KOPT-K1 (cell line): ENCODE measurements around the gene RPP25L.

Source experiments
- H3K27ac ChIP-seq: fragments of 200-600 bp; sonication (generic); 2 replicates; pipeline ENCODE4 v1.5.1; 2016; ENCODE audit warnings: antibody characterized with exemption, mild to moderate bottlenecking, low read depth, low read length; ENCODE audit not compliant: poor library complexity, severe bottlenecking
- H3K36me3 ChIP-seq: fragments of 200-600 bp; sonication (generic); 2 replicates; pipeline ENCODE4 v1.5.1; 2017; ENCODE audit warnings: antibody characterized with exemption, mild to moderate bottlenecking, low read length, moderate library complexity; ENCODE audit not compliant: insufficient read depth
- H3K9me3 ChIP-seq: fragments of 200-600 bp; sonication (generic); 2 replicates; pipeline ENCODE4 v1.5.1; 2017; ENCODE audit warnings: antibody characterized with exemption, low read length, mild to moderate bottlenecking; ENCODE audit not compliant: insufficient read depth, poor library complexity, severe bottlenecking

The RPP25L gene

GRCh38 chr9:34606190-34606589 lies 5.7 kb downstream of the RPP25L start:
- no peak overlapping the region for H3K27ac ChIP-seq
- H3K36me3 ChIP-seq, result no peaks in the 10 kb centered on the region
- no peaks in the 10 kb centered on the region for H3K9me3 ChIP-seq

GRCh38 chr9:34603610-34604231 lies 8.2 kb downstream of the RPP25L start:
- Histone ChIP-seq H3K36me3 (no peaks in the 10 kb centered on the region), H3K9me3 (no peaks in the 10 kb centered on the region)

DNA sequence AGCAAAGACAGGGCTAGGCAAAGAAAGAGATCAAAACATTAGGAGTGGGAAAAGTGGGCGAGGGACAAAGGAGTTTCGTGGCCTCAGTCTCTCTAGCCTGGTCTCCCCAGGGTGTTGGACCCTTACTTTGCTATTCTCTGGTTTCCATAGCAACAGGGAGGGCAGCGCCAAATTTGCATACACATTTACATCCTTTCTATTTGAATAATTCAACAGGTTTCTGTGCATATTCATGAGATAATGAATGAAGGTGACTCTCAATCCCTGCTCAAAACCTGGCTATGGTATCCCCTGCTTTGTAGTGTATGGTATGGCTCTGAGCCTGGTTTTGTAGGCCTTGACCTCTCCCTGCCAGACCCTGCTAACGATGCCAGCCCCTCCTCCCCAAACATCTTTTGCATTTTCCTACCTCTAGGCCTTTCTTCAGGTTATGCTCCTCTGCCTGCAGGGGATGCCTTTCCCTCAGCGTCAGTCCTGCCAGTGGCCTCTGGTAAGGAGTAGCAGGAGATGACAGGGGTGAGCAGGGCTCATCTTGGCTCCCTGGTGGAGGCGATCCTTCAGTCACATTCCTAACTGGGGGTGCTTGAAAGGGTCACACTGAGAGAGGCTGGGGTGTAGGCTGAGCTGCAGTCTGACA lies 9.8 kb downstream of the RPP25L start:
- Histone ChIP-seq H3K36me3 (no peaks in the 10 kb centered on the region), H3K27ac (no peak overlapping the region), H3K9me3 (no peaks in the 10 kb centered on the region)

More at GRCh38 chr9:34603610-34604231, 8.2 kb downstream of the RPP25L start:
- H3K27ac ChIP-seq, result no peak overlapping the region

DNA sequence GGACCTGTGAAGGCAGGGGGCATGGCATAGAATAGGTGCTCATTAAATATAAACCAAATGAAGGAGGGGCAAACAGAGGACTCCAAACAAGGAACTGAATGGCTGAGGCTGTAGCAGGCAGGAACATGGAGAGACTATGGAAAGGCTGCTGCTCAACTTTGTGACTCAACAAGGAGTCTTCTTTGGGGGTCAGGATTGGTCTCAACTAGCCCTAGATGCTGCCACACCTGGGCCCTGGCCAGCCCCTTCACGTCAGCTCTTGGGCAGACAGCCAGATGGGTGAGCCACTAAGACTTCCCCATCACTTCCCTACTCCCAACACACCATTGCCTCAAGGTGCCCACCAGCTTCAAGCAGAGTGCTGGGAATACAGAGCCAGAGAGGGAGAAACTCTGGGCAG lies 11.0 kb downstream of the RPP25L start:
- H3K36me3 ChIP-seq, result no peaks in the 10 kb centered on the region
- H3K9me3 ChIP-seq, result no peaks in the 10 kb centered on the region
- no peak overlapping the region for H3K27ac ChIP-seq

GRCh38 chr9:34599546-34599945 lies 12.4 kb downstream of the RPP25L start:
- H3K27ac ChIP-seq, result no peak overlapping the region
- H3K36me3 ChIP-seq, result no peaks in the 10 kb centered on the region
- H3K9me3 ChIP-seq, result no peaks in the 10 kb centered on the region

DNA sequence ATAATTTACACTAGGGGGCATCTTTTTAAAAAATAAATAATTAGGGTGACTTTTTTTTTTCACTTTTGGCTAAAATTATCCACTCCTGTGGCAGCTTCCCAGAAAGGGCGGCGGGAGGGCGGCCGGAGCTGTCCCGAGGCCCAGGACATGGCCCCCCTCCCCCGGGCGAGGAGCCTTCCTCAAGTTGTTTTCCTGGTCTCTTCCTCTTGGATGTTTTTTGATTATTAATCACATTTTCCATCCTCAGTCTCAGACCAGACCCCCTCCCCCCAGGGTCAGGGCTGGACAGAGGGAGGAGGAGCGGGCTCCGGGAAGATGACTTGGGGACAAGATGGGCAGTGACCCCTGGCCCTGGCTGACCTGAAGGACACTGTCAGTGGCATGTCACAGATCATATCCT lies 17.7 kb downstream of the RPP25L start:
- Histone ChIP-seq H3K27ac (no peak overlapping the region), H3K36me3 (no peaks in the 10 kb centered on the region), H3K9me3 (no peaks in the 10 kb centered on the region)

- Histone ChIP-seq H3K9me3 (no peaks in the 10 kb centered on the region), H3K27ac (no peak overlapping the region), H3K36me3 (no peaks in the 10 kb centered on the region)
These were observed 18.8 kb downstream of the RPP25L start for GRCh38 chr9:34592895-34593601.

GRCh38 chr9:34591917-34592866 lies 19.7 kb downstream of the RPP25L start:
- Histone ChIP-seq H3K27ac (no peak overlapping the region), H3K36me3 (no peaks in the 10 kb centered on the region), H3K9me3 (no peaks in the 10 kb centered on the region)

GRCh38 chr9:34591248-34591916 lies 20.5 kb downstream of the RPP25L start:
- H3K36me3 ChIP-seq, result no peaks in the 10 kb centered on the region

DNA sequence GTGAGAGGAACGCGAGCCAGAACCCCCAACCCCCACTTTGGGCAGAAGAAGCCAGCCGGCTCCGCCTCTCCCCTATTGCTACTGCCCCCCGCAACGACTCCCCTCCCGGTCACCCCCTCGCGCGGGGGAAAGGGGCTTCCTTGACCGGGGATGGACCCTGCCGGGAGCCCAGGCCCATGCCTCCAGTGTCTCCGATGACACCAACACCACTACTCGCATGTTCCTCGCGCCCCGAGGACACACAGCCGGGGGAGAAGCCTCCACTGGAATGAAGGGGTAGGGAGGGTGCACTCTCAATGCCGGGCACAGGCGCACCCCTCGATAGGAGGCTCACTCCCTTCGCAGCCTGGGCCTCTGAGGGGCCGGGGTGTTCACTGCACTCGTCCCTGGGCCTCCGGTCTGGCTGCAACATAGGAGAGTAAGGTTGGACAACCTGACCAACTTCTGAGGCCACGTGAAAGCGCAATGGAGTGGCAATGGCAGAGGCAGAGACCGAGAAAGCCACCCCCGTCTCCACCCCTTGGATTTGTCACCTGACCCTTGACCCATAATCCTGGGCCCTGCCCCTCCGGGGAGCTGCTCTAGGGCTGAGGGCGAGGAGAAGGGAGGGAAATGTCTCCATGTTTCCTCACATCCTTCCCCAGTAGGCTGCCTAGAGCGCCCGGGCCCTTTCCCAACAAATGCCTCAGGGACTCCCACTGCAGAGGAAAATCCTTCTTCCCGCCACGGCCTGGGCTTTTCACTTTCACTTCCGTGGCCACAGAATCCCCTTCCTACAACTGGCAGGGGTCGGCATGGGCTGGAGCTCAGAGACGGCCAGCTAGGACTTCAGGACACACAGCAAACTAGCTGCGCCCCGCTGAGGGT lies 21.3 kb downstream of the RPP25L start:
- H3K27ac ChIP-seq, result no peak overlapping the region
- no peaks in the 10 kb centered on the region for H3K36me3 ChIP-seq
- H3K9me3 ChIP-seq, result no peaks in the 10 kb centered on the region

More at GRCh38 chr9:34591248-34591916, 20.5 kb downstream of the RPP25L start:
- Histone ChIP-seq H3K27ac (no peak overlapping the region), H3K9me3 (no peaks in the 10 kb centered on the region)

- Histone ChIP-seq H3K36me3 (no peaks in the 10 kb centered on the region), H3K27ac (no peak within 1 kb of the TSS), H3K9me3 (no peaks in the 10 kb centered on the region)
These were observed 22.1 kb downstream of the RPP25L start, which contains the start of gene CNTFR for GRCh38 chr9:34589636-34590380. Gene CNTFR (minus strand): TSS chr9:34589724. CDS start chr9:34568981, 20,743 bp downstream.

DNA sequence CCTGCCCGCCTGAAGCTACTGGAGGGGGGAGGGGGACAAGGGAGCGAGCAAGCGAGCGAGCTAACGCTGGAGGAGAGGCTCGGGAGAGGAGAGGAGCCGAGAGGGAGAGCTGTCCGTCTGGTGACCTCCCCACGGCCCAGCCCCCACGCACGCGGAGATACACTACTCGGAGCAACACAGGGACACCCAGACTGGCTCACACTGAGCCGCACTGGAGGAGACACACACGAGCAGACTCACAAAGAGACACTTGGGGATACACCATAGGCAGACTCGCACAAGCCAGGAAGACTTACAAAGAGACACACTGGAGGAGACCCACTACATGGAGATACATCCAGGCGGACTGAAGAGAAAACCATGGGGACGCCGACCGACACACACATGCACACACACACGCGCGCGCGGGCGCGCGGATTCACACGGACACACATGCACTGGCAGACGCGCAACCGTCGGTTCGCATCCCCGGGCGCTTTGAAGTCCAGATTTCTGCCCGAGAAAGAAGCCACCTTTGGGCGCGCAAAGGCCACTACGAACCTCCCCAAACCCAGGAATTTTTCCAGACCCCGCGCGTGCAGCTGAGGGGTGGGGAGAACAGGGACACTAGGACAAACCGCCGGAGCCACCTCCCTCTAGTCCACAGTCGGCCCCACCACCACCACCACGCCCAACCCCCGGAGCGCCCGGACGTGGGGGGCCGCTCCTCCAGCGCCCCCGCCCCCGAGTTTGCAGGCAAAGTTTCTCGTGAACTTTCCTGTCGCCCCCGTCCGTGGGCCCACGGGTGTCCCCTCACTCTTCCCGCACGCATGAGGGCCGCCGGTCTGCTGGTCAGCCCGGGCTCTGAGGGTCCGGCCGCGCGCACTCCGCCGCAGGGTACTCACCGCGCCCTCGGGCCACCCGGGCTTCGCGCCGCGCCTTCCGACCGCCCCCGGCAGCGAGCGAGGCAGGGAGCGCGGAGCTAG lies 22.9 kb downstream of the RPP25L start:
- Histone ChIP-seq H3K27ac (no peak overlapping the region), H3K36me3 (no peaks in the 10 kb centered on the region), H3K9me3 (no peaks in the 10 kb centered on the region)
